HCT116 (cell line): Measurements from ENCODE around the gene GTF2A1. TPM values are rescaled to one million over a fixed set of nuclear protein-coding genes. Genes with fewer than 3 reads are reported as not detected.

ENCODE experiments used
- ATAC-seq: fragments of 200-7000 bp; cut with Tn5 transposase; 2 replicates; pipeline ENCODE4 v1.9.1; 2020; ENCODE audit warnings: mild to moderate bottlenecking, moderate library complexity
- BruUV-seq: library from RNA; stranded (reverse); fragments of 400-500 nt; replicated peaks from 2 replicates; lab custom pipeline; 2021; lab: Mats Ljungman, UMichigan
- CTCF ChIA-PET: fragments of 300-600 bp; sonication (Branson Sonifier 250); formaldehyde crosslinking; loops from one replicate; lab custom pipeline; 2021; ENCODE audit warnings: antibody characterized with exemption; lab: Charles Lee
- POLR2A ChIA-PET: fragments of 300-600, 350-600 bp; sonication (Branson Sonifier 250); formaldehyde crosslinking; loops from one replicate; lab custom pipeline; 2021; ENCODE audit warnings: antibody characterized with exemption; lab: Charles Lee
- RAD21 ChIA-PET, 2 experiments: fragments of 300-600 bp; sonication (Branson Sonifier 250); formaldehyde crosslinking; loops; one replicate each; lab custom pipeline; 2023; ENCODE audit warnings: low total read pairs in 2 of 2; ENCODE audit not compliant: uncharacterized antibody in 2 of 2, unreplicated experiment in 2 of 2, low non-redundant PET in 1 of 2; lab: Charles Lee
- DNase-seq: peaks from one replicate; pipeline ENCODE4 v3.0.0-alpha.2; 2010; ENCODE audit warnings: low read depth, low spot score
- H2AFZ ChIP-seq: fragments of 200-600 bp; shearing (Covaris generic), sonication (generic); 2 replicates; pipeline ENCODE4 v1.6.1; 2017; ENCODE audit warnings: low read depth, mixed run types, mixed read lengths, antibody characterized with exemption, low read length; ENCODE audit not compliant: poor library complexity, severe bottlenecking
- H3K27ac ChIP-seq: 2 replicates; pipeline ENCODE4 v1.5.1; 2012; ENCODE audit warnings: low read depth, low read length
- H3K27me3 ChIP-seq: fragments of 200-600 bp; sonication (generic); 2 replicates; pipeline ENCODE4 v1.6.1; 2016; ENCODE audit warnings: mixed run types, low read length, mixed read lengths; ENCODE audit not compliant: insufficient read depth
- H3K36me3 ChIP-seq, 2 experiments: fragments of 200-500 bp in 1 of 2; fragments of 200-600 bp in 1 of 2; sonication (Bioruptor generic) in 1 of 2; sonication (generic) in 1 of 2; 2 replicates each; pipeline versions ENCODE4 v1.5.1 to v1.6.1; 2014 to 2016; ENCODE audit warnings: low read length in 2 of 2, inconsistent platforms in 1 of 2, mixed read lengths in 1 of 2, mixed run types in 1 of 2; ENCODE audit not compliant: insufficient read depth in 2 of 2, control insufficient read depth in 1 of 2
- H3K4me1 ChIP-seq, 2 experiments: fragments of 200-600 bp in 1 of 2; sonication (generic) in 1 of 2; 2 replicates each; pipeline versions ENCODE4 v1.5.1 to v1.6.1; 2012 to 2017; ENCODE audit warnings: low read length in 2 of 2, inconsistent platforms in 1 of 2, mild to moderate bottlenecking in 1 of 2, mixed read lengths in 1 of 2, mixed run types in 1 of 2, moderate library complexity in 1 of 2; ENCODE audit not compliant: insufficient read depth in 2 of 2, control insufficient read depth in 1 of 2
- H3K4me2 ChIP-seq: fragments of 200-600 bp; sonication (generic); 2 replicates; pipeline ENCODE4 v1.6.1; 2017; ENCODE audit warnings: mixed run types, low read length, mixed read lengths
- H3K4me3 ChIP-seq, 2 experiments: fragments of 200-600 bp in 1 of 2; sonication (generic) in 1 of 2; replicated peaks in 1 of 2; 2 replicates each; pipeline ENCODE4 v1.5.1; 2011 to 2016; ENCODE audit warnings: low read length in 2 of 2, control low read depth in 1 of 2, low read depth in 1 of 2, mild to moderate bottlenecking in 1 of 2, mixed read lengths in 1 of 2, mixed run types in 1 of 2
- H3K79me2 ChIP-seq: fragments of 200-600 bp; sonication (generic); 2 replicates; pipeline ENCODE4 v1.6.1; 2017; ENCODE audit warnings: mild to moderate bottlenecking, mixed run types, low read length, moderate library complexity, mixed read lengths; ENCODE audit not compliant: insufficient read depth
- H3K9ac ChIP-seq: fragments of 200-600 bp; sonication (generic); 2 replicates; pipeline ENCODE4 v1.6.1; 2016; ENCODE audit warnings: low read length, mixed read lengths
- H3K9me2 ChIP-seq: fragments of 200-600 bp; sonication (generic), shearing (Covaris generic); 2 replicates; pipeline ENCODE4 v1.6.1; 2017; ENCODE audit warnings: mixed run types, mild to moderate bottlenecking, moderate library complexity; ENCODE audit not compliant: insufficient read depth
- H3K9me3 ChIP-seq, 2 experiments: fragments of 200-500 bp in 1 of 2; fragments of 200-600 bp in 1 of 2; sonication (Bioruptor generic) in 1 of 2; sonication (generic) in 1 of 2; 2 replicates each; pipeline ENCODE4 v1.6.1; 2014 to 2017; ENCODE audit warnings: low read length in 2 of 2, mixed read lengths in 2 of 2, inconsistent platforms in 1 of 2, low read depth in 1 of 2, mild to moderate bottlenecking in 1 of 2, mixed run types in 1 of 2, moderate library complexity in 1 of 2; ENCODE audit not compliant: control insufficient read depth in 1 of 2, insufficient read depth in 1 of 2
- H4K20me1 ChIP-seq: fragments of 200-600 bp; sonication (generic), shearing (Covaris generic); 2 replicates; pipeline ENCODE4 v1.6.1; 2017; ENCODE audit warnings: mixed run types, mild to moderate bottlenecking, moderate library complexity; ENCODE audit not compliant: insufficient read depth
- CBX3 ChIP-seq: IDR thresholded peaks from 2 replicates; pipeline ENCODE4 v1.6.1; 2012; ENCODE audit warnings: low read depth
- EGR1 ChIP-seq: IDR thresholded peaks from 2 replicates; pipeline ENCODE4 v1.6.1; 2012; ENCODE audit warnings: low read depth
- ELF1 ChIP-seq: IDR thresholded peaks from 2 replicates; pipeline ENCODE4 v1.6.1; 2012; ENCODE audit warnings: low read depth, borderline replicate concordance
- FOSL1 ChIP-seq: IDR thresholded peaks from 2 replicates; pipeline ENCODE4 v1.6.1; 2012; ENCODE audit warnings: low read depth
- POLR2AphosphoS5 ChIP-seq: IDR thresholded peaks from 2 replicates; pipeline ENCODE4 v1.6.1; 2011; ENCODE audit warnings: mild to moderate bottlenecking, low read depth, low read length, moderate library complexity
- RAD21 ChIP-seq: IDR thresholded peaks from 2 replicates; pipeline ENCODE4 v1.6.1; 2012; ENCODE audit warnings: low read depth, mild to moderate bottlenecking
- SRF ChIP-seq: IDR thresholded peaks from 2 replicates; pipeline ENCODE4 v1.6.1; 2012; ENCODE audit warnings: low read depth
- TCF7L2 ChIP-seq: IDR thresholded peaks from 2 replicates; pipeline ENCODE4 v1.7.0; 2011; ENCODE audit warnings: borderline replicate concordance, inconsistent platforms; ENCODE audit not compliant: insufficient read depth, insufficient read length; ENCODE audit errors: extremely low read depth
- ZNF274 ChIP-seq: fragments of 200-500 bp; sonication (Bioruptor generic); IDR thresholded peaks from 2 replicates; pipeline ENCODE4 v1.6.1; 2014; ENCODE audit warnings: mild to moderate bottlenecking, low read depth, low read length, inconsistent platforms
- intact Hi-C: fragments of 100-400 bp; cut with micrococcal nuclease; formaldehyde crosslinking; loops from 2 replicates; pipeline ENCODE4 v1.10.0; 2022
- total RNA-seq: library from RNA; stranded (reverse); gene quantifications from one replicate; pipeline ENCODE4 v1.2.1, GENCODE V29; 2021; ENCODE audit not compliant: unreplicated experiment
- TF ChIP-seq, protein P1 (sequence below), 3 experiments: fragments of 200-600 bp in 1 of 3; sonication (generic) in 1 of 3; IDR thresholded peaks in 2 of 3; conservative IDR thresholded peaks in 1 of 3; 2 replicates each; pipeline ENCODE4 v1.5.1; 2012 to 2017; ENCODE audit warnings: low read depth in 2 of 3, low read length in 2 of 3, antibody characterized with exemption in 1 of 3, borderline replicate concordance in 1 of 3, control low read depth in 1 of 3, mild to moderate bottlenecking in 1 of 3, mixed read lengths in 1 of 3, mixed run types in 1 of 3, moderate library complexity in 1 of 3; ENCODE audit not compliant: insufficient read depth in 1 of 3
- TF ChIP-seq, protein P2 (sequence below): IDR thresholded peaks from 2 replicates; pipeline ENCODE4 v1.6.1; 2011; ENCODE audit warnings: mild to moderate bottlenecking, low read length, moderate library complexity; ENCODE audit not compliant: insufficient replicate concordance; ENCODE audit errors: extremely low read depth

The GTF2A1 gene
- total RNA-seq, 1 experiment from 2014 or later: 39.7 TPM

DNA sequence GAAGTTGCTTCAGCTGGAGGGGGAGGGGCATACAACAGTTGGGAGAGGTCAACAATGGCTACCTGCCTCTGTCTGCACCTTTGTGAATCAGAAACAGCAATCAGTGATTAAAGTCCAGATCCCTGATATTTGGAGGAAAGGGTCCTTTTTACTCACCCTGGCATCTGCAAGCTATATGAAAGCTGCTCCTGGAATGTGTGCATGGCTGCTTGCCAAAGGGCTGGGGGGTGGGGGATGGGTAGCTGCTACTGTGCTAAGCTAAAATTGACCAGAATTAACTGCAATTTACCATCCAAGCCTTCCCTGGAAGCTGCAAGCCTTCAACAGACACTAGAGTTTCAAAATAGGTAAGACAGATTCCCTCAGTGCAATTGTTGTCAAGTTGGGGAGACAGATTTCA lies 13.5 kb upstream of the GTF2A1 start:
- H3K9me3 ChIP-seq: no peaks in the 10 kb centered on the region
- no peak overlapping the region for H3K9ac ChIP-seq
- no peaks in the 10 kb centered on the region for H3K79me2 ChIP-seq
- H3K4me3 ChIP-seq: no peak overlapping the region
- no peaks in the 10 kb centered on the region for H3K9me2 ChIP-seq
- no peak overlapping the region for H2AFZ ChIP-seq
- CTCF ChIA-PET: no interaction called here
- intact Hi-C loops: no loop called here
- no peak for ATAC-seq
- no peak overlapping the region for H3K27ac ChIP-seq
- no peaks in the 10 kb centered on the region for H3K27me3 ChIP-seq
- DNase-seq: no peak
- H3K4me1 ChIP-seq: peaks cover 0 to 3% of the 10 kb centered on the region in 2 experiments; a peak in 1 of 4 replicates
- no peaks in the 10 kb centered on the region for H4K20me1 ChIP-seq
- POLR2A ChIA-PET: interaction anchor here (1.6 kb wide), 1 partner anchor 13 kb away, joined by 5 read pairs; the partner anchor contains the start of gene GTF2A1
- RAD21 ChIA-PET: no interaction called here
- BruUV-seq: no TSS peak
- H3K4me2 ChIP-seq: no peak overlapping the region
- H3K36me3 ChIP-seq: no peaks in the 10 kb centered on the region
- TF ChIP-seq FOSL1 (no peak), EGR1 (no peak), SRF (no peak), TCF7L2 (no peak), ZNF274 (no peak), CBX3 (no peak), ELF1 (no peak), POLR2AphosphoS5 (no peak), RAD21 (no peak)
- TF ChIP-seq, protein P1, sequence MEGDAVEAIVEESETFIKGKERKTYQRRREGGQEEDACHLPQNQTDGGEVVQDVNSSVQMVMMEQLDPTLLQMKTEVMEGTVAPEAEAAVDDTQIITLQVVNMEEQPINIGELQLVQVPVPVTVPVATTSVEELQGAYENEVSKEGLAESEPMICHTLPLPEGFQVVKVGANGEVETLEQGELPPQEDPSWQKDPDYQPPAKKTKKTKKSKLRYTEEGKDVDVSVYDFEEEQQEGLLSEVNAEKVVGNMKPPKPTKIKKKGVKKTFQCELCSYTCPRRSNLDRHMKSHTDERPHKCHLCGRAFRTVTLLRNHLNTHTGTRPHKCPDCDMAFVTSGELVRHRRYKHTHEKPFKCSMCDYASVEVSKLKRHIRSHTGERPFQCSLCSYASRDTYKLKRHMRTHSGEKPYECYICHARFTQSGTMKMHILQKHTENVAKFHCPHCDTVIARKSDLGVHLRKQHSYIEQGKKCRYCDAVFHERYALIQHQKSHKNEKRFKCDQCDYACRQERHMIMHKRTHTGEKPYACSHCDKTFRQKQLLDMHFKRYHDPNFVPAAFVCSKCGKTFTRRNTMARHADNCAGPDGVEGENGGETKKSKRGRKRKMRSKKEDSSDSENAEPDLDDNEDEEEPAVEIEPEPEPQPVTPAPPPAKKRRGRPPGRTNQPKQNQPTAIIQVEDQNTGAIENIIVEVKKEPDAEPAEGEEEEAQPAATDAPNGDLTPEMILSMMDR (IDR thresholded peaks at IDR 0.05 in 2 of 3, conservative IDR thresholded peaks at IDR 0.05 in 1 of 3; ENCODE audit: borderline replicate concordance in 1 of 3, insufficient read depth in 1 of 3, low read depth in 2 of 3, low read length in 2 of 3): no peak
- TF ChIP-seq, protein P2, sequence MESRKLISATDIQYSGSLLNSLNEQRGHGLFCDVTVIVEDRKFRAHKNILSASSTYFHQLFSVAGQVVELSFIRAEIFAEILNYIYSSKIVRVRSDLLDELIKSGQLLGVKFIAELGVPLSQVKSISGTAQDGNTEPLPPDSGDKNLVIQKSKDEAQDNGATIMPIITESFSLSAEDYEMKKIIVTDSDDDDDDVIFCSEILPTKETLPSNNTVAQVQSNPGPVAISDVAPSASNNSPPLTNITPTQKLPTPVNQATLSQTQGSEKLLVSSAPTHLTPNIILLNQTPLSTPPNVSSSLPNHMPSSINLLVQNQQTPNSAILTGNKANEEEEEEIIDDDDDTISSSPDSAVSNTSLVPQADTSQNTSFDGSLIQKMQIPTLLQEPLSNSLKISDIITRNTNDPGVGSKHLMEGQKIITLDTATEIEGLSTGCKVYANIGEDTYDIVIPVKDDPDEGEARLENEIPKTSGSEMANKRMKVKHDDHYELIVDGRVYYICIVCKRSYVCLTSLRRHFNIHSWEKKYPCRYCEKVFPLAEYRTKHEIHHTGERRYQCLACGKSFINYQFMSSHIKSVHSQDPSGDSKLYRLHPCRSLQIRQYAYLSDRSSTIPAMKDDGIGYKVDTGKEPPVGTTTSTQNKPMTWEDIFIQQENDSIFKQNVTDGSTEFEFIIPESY: no peak
